ENCODE data around the gene SCYL2.

The SCYL2 gene

GRCh38 chr12:100317371-100317770 lies 50.4 kb downstream of the SCYL2 start:
- Histone ChIP-seq H3K36me3 (peaks cover 59% of the 10 kb centered on the region), H3K27me3 (no peaks in the 10 kb centered on the region), H3K4me3 (ENCODE audit: low read depth in 1 of 2, low read length in 1 of 2) (no peak overlapping the region), H3K9me3 (no peaks in the 10 kb centered on the region), H3K4me1 (ENCODE audit: control insufficient read depth in 1 of 2, insufficient read depth in 1 of 2, low read depth in 1 of 2, low read length in 1 of 2) (peaks cover 4 to 14% of the 10 kb centered on the region in 2 experiments), H3K27ac (no peak overlapping the region)
- no peak for TF ChIP-seq CTCF (IDR thresholded peaks at IDR 0.05)

DNA sequence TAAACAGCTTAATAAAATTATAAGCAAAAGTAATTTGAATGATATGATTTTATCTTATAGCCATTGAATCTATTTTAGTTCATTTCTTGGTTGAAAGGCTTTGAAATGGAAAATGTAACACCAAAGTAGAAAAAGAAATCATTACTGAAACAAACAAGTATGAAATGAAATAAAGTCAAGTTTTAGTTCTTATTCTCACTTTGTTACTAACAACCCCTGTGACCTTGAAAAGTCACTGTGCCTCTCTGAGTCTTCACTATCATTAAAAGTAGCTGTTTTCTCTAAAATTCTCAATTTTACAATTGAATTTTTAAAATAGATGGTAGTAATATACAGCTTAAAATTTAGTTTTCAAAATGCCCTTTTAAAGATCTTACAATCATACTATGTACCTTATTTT lies 57.5 kb downstream of the SCYL2 start:
- TF ChIP-seq CTCF (IDR thresholded peaks at IDR 0.05) = no peak
- no peaks in the 10 kb centered on the region for H3K9me3 ChIP-seq
- no peak overlapping the region for H3K27ac ChIP-seq
- H3K4me1 ChIP-seq (ENCODE audit: control insufficient read depth in 1 of 2, insufficient read depth in 1 of 2, low read depth in 1 of 2, low read length in 1 of 2) = peaks cover 4 to 14% of the 10 kb centered on the region in 2 experiments
- H3K27me3 ChIP-seq = no peaks in the 10 kb centered on the region
- peaks cover 53% of the 10 kb centered on the region for H3K36me3 ChIP-seq
- H3K4me3 ChIP-seq (ENCODE audit: low read depth in 1 of 2, low read length in 1 of 2) = no peak overlapping the region

GRCh38 chr12:100326208-100326607 lies 59.2 kb downstream of the SCYL2 start:
- Histone ChIP-seq H3K36me3 (peaks cover 69% of the 10 kb centered on the region), H3K9me3 (no peaks in the 10 kb centered on the region), H3K4me3 (ENCODE audit: low read depth in 1 of 2, low read length in 1 of 2) (no peak overlapping the region), H3K27ac (no peak overlapping the region), H3K4me1 (ENCODE audit: control insufficient read depth in 1 of 2, insufficient read depth in 1 of 2, low read depth in 1 of 2, low read length in 1 of 2) (no peaks in the 10 kb centered on the region), H3K27me3 (no peaks in the 10 kb centered on the region)
- TF ChIP-seq CTCF (IDR thresholded peaks at IDR 0.05) = no peak

- Histone ChIP-seq H3K4me3 (ENCODE audit: low read depth in 1 of 2, low read length in 1 of 2) (no peak overlapping the region), H3K27me3 (no peaks in the 10 kb centered on the region), H3K4me1 (ENCODE audit: control insufficient read depth in 1 of 2, insufficient read depth in 1 of 2, low read depth in 1 of 2, low read length in 1 of 2) (no peaks in the 10 kb centered on the region), H3K27ac (no peak overlapping the region), H3K9me3 (no peaks in the 10 kb centered on the region), H3K36me3 (peaks cover 87% of the 10 kb centered on the region)
- no peak for TF ChIP-seq CTCF (IDR thresholded peaks at IDR 0.05)
Observed at GRCh38 chr12:100329800-100330199, 62.8 kb downstream of the SCYL2 start.

GRCh38 chr12:100331871-100332270 lies 64.9 kb downstream of the SCYL2 start:
- H3K36me3 ChIP-seq = peaks cover 93% of the 10 kb centered on the region

More at GRCh38 chr12:100331871-100332270, 64.9 kb downstream of the SCYL2 start:
- no peak for TF ChIP-seq CTCF (IDR thresholded peaks at IDR 0.05)
- Histone ChIP-seq H3K27me3 (no peaks in the 10 kb centered on the region), H3K4me3 (ENCODE audit: low read depth in 1 of 2, low read length in 1 of 2) (no peak overlapping the region), H3K27ac (no peak overlapping the region), H3K9me3 (no peaks in the 10 kb centered on the region), H3K4me1 (ENCODE audit: control insufficient read depth in 1 of 2, insufficient read depth in 1 of 2, low read depth in 1 of 2, low read length in 1 of 2) (no peaks in the 10 kb centered on the region)

Data from neutrophil (primary cell).